Liver (tissue), 9 donors: Measurements from ENCODE around the gene ATG5. TPM values are rescaled to one million over a fixed set of nuclear protein-coding genes. Genes with fewer than 3 reads are reported as not detected.

Experiments
- DNase-seq: peaks from one replicate; pipeline ENCODE4 v3.0.0-alpha.2; 2017; ENCODE audit warnings: low spot score
- H3K27ac ChIP-seq, 2 donors: one replicate each; pipeline ENCODE4 v1.7.0; 2013; ENCODE audit warnings: inconsistent platforms in 2 of 2, low read length in 2 of 2, control low read depth in 1 of 2, low read depth in 1 of 2, mild to moderate bottlenecking in 1 of 2
- H3K27me3 ChIP-seq, 4 donors: one replicate each; pipeline versions ENCODE4 v1.6.1 to v1.7.0; 2013; ENCODE audit warnings: low read length in 3 of 4, inconsistent platforms in 1 of 4, mild to moderate bottlenecking in 1 of 4, moderate library complexity in 1 of 4; ENCODE audit not compliant: control insufficient read depth in 4 of 4, insufficient read depth in 4 of 4
- H3K36me3 ChIP-seq, 4 donors: one replicate each; pipeline versions ENCODE4 v1.6.1 to v1.7.0; 2013; ENCODE audit warnings: low read length in 3 of 4, mild to moderate bottlenecking in 3 of 4, low read depth in 1 of 4, moderate library complexity in 1 of 4; ENCODE audit not compliant: control insufficient read depth in 4 of 4, insufficient read depth in 3 of 4
- H3K4me1 ChIP-seq, 4 donors: one replicate each; pipeline versions ENCODE4 v1.6.1 to v1.7.0; 2013; ENCODE audit warnings: low read length in 3 of 4, mild to moderate bottlenecking in 3 of 4, moderate library complexity in 1 of 4; ENCODE audit not compliant: control insufficient read depth in 4 of 4, insufficient read depth in 4 of 4
- H3K4me3 ChIP-seq, 3 donors: one replicate each; pipeline versions ENCODE4 v1.6.1 to v1.7.0; 2013; ENCODE audit warnings: low read length in 3 of 3, control low read depth in 1 of 3, low read depth in 1 of 3, mild to moderate bottlenecking in 1 of 3
- H3K9ac ChIP-seq, 2 donors: one replicate each; pipeline ENCODE4 v1.7.0; 2013; ENCODE audit warnings: low read length in 2 of 2, mild to moderate bottlenecking in 2 of 2, moderate library complexity in 2 of 2, control low read depth in 1 of 2, low read depth in 1 of 2
- H3K9me3 ChIP-seq, 4 donors: one replicate each; pipeline versions ENCODE4 v1.6.1 to v1.7.0; 2013; ENCODE audit warnings: low read length in 3 of 4; ENCODE audit not compliant: control insufficient read depth in 4 of 4
- FOXA2 ChIP-seq: IDR thresholded peaks from 2 replicates; pipeline ENCODE4 v1.6.1; 2016; ENCODE audit warnings: antibody characterized with exemption
- HNF4G ChIP-seq: IDR thresholded peaks from 2 replicates; pipeline ENCODE4 v1.6.1; 2016; ENCODE audit warnings: antibody characterized with exemption
- RAD21 ChIP-seq, 2 donors: IDR thresholded peaks; 2 replicates each; pipeline ENCODE4 v1.6.1; 2016; ENCODE audit warnings: antibody characterized with exemption in 2 of 2, mild to moderate bottlenecking in 2 of 2
- RXRA ChIP-seq, 2 donors: IDR thresholded peaks; 2 replicates each; pipeline ENCODE4 v1.6.1; 2017 to 2018; ENCODE audit warnings: antibody characterized with exemption in 2 of 2, mild to moderate bottlenecking in 1 of 2
- SP1 ChIP-seq: IDR thresholded peaks from 2 replicates; pipeline ENCODE4 v1.6.1; 2018; ENCODE audit warnings: antibody characterized with exemption, mild to moderate bottlenecking
- TAF1 ChIP-seq: conservative IDR thresholded peaks from 2 replicates; pipeline ENCODE4 v1.6.1; 2016; ENCODE audit warnings: antibody characterized with exemption, mild to moderate bottlenecking
- YY1 ChIP-seq: IDR thresholded peaks from 2 replicates; pipeline ENCODE4 v1.6.1; 2016; ENCODE audit warnings: antibody characterized with exemption, mild to moderate bottlenecking
- WGBS: extraction: QIAGEN DNeasy Blood & Tissue Kit; methylation state at CpG from one replicate; pipeline ENCODE4 v1.1.7; 2013; 5-methylcytosine and 5-hydroxymethylcytosine counted together
- polyA plus RNA-seq, 2 donors: library from polyadenylated mRNA; stranded (reverse) in 1 of 2; unstranded in 1 of 2; fragments of 200-250 nt in 1 of 2; fragments of >200 nt in 1 of 2; fragmentation: Nextera tagmentation in 1 of 2; extraction: Ambion mirVana in 1 of 2; gene quantifications; one replicate each; pipeline versions ENCODE4 v1.2.1 to v1.2.3, GENCODE V29; 2013 to 2015
- total RNA-seq, 2 donors: library from RNA; depleted of rRNA; stranded (reverse); fragments of >200 nt; gene quantifications; one replicate each; pipeline ENCODE4 v1.2.3, GENCODE V29; 2014
- TF ChIP-seq, protein P1 (sequence below): IDR thresholded peaks from 2 replicates; pipeline ENCODE4 v1.6.1; 2016; ENCODE audit warnings: antibody characterized with exemption
- TF ChIP-seq, protein P2 (sequence below): IDR thresholded peaks from 2 replicates; pipeline ENCODE4 v1.6.1; 2016; ENCODE audit warnings: antibody characterized with exemption
- TF ChIP-seq, protein P3 (sequence below): IDR thresholded peaks from 2 replicates; pipeline ENCODE4 v1.6.1; 2016; ENCODE audit warnings: antibody characterized with exemption
- TF ChIP-seq, protein P4 (sequence below): IDR thresholded peaks from 2 replicates; pipeline ENCODE4 v1.6.1; 2016; ENCODE audit warnings: antibody characterized with exemption, mild to moderate bottlenecking
- donor health status: healthy.
- donor health status: healthy.
- donor health status: healthy.
- donor health status: healthy.
- donor health status: healthy.

ATG5 gene
- total and polyA plus RNA-seq, 4 donors: 10.0 to 25.7 (median 19.7) TPM

DNA sequence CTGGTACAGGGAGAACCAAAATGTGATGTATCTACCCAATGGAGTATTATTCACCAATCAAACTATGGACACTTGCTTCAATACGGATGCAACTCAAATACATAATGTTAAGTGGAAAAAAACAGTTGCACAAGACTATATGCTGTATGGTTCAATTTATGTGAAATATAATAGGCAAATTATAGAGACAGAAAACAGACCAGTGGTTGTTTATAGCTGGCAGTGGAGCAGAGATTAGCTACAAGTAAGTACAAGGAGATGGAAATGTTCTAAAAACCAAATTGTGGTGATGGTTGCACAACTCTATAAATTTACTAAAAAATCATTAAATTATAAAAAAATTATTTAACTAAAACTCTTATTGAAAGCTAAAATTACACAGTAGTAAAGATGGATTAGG, 126.2 kb downstream of the ATG5 start:
- WGBS: 94% methylated on average over 1 of the region's 1 CpG
- TF ChIP-seq RXRA (IDR thresholded peaks at IDR 0.05): no peak
- no peaks in the 10 kb centered on the region for H3K9me3 ChIP-seq
- H3K27ac ChIP-seq: no peak overlapping the region
- H3K36me3 ChIP-seq: peaks cover 0 to 23% (median 6%) of the 10 kb centered on the region in 4 donors
- H3K4me1 ChIP-seq: no peaks in the 10 kb centered on the region
- H3K27me3 ChIP-seq: no peaks in the 10 kb centered on the region
- no peak overlapping the region for H3K4me3 ChIP-seq
- no peak overlapping the region for H3K9ac ChIP-seq
- DNase-seq: no peak

DNA sequence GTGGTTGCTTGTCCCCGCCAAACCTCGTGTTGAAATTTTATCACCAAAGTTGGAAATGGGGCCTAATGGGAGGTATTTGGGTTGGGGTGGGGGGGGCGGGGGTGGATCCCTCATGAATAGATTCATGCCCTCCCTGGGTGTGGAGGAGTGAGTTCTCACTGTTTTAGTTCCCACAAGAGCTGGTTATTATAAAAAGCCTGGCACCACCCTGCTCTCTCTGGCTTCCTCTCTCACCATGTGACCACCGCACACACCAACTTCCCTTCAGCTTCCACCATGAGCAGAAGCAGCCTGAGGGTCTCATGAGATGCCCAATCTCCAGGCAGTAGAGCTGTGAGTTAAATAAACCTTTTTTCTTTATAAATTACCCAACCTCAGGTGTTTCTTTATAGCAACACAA, 128.1 kb downstream of the ATG5 start:
- no peak for DNase-seq
- Histone ChIP-seq H3K9me3 (no peaks in the 10 kb centered on the region), H3K27ac (no peak overlapping the region), H3K4me1 (no peaks in the 10 kb centered on the region), H3K27me3 (no peaks in the 10 kb centered on the region), H3K36me3 (peaks cover 0 to 23% (median 6%) of the 10 kb centered on the region in 4 donors), H3K4me3 (no peak overlapping the region), H3K9ac (no peak overlapping the region)
- TF ChIP-seq FOXA2 (no peak), HNF4G (no peak), SP1 (no peak), RXRA (IDR thresholded peaks at IDR 0.05) (no peak), RAD21 (IDR thresholded peaks at IDR 0.05) (no peak), YY1 (no peak)
- TF ChIP-seq, protein P1, sequence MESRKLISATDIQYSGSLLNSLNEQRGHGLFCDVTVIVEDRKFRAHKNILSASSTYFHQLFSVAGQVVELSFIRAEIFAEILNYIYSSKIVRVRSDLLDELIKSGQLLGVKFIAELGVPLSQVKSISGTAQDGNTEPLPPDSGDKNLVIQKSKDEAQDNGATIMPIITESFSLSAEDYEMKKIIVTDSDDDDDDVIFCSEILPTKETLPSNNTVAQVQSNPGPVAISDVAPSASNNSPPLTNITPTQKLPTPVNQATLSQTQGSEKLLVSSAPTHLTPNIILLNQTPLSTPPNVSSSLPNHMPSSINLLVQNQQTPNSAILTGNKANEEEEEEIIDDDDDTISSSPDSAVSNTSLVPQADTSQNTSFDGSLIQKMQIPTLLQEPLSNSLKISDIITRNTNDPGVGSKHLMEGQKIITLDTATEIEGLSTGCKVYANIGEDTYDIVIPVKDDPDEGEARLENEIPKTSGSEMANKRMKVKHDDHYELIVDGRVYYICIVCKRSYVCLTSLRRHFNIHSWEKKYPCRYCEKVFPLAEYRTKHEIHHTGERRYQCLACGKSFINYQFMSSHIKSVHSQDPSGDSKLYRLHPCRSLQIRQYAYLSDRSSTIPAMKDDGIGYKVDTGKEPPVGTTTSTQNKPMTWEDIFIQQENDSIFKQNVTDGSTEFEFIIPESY: no peak
- TF ChIP-seq, protein P2, sequence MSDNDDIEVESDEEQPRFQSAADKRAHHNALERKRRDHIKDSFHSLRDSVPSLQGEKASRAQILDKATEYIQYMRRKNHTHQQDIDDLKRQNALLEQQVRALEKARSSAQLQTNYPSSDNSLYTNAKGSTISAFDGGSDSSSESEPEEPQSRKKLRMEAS: no peak
- TF ChIP-seq, protein P3, sequence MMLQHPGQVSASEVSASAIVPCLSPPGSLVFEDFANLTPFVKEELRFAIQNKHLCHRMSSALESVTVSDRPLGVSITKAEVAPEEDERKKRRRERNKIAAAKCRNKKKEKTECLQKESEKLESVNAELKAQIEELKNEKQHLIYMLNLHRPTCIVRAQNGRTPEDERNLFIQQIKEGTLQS: no peak
- 95% methylated on average over 4 of the region's 4 CpGs for WGBS

DNA sequence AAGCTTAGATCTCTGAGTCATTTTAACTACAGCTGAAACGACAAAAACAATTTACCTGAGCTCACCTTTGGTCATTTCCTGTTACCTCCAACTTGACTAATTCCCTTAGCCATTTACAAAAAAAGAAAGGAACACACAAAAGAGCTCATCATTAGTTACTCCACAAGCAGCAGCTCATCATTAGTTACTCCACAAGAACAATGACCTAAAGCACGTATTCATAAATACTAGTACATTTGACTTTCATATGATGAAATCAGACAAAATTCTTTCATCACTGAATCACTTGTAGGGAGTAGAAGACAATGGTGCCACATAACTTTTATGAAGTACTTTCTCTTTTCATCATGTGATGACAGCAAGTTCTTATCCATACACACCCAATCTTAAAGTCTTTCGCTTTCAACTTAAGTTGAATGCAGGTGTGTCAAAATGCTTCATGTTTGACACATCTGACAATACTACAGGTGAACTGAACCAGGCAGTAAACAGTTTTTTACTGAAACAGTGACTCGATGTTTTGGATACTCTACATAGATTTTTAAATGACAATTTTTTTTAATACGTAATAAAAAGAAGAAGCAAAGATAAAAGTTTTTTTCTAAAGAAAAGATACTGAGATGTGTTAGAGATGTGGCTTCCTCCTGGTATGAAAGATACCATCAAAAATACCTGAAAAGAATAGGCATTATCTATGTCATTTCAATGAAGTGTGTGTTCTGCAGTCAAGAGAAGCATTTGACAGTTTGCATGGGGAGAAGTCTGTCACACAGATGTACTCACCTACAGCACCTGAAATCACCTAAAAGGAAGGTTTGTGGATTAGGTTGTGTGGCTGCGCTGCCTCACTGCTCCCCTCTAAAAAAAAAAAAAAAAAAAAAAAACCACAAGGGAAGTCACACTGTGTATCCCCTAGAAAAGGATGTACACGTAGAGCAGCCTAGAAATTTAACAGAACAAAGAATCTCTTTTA, 130.3 kb downstream of the ATG5 start:
- no peak overlapping the region for H3K4me3 ChIP-seq
- peaks cover under 1 to 12% (median 3%) of the 10 kb centered on the region in 4 donors for H3K36me3 ChIP-seq

More for the DNA sequence above, 130.3 kb downstream of the ATG5 start:
- no peak for DNase-seq
- H3K4me1 ChIP-seq: no peaks in the 10 kb centered on the region
- no peak overlapping the region for H3K27ac ChIP-seq
- H3K9ac ChIP-seq: no peak overlapping the region
- H3K9me3 ChIP-seq: no peaks in the 10 kb centered on the region
- 89% methylated on average over 7 of the region's 7 CpGs for WGBS
- TF ChIP-seq, protein P3: no peak
- no peak for TF ChIP-seq HNF4G
- no peak for TF ChIP-seq TAF1
- TF ChIP-seq FOXA2: no peak
- TF ChIP-seq, protein P4, sequence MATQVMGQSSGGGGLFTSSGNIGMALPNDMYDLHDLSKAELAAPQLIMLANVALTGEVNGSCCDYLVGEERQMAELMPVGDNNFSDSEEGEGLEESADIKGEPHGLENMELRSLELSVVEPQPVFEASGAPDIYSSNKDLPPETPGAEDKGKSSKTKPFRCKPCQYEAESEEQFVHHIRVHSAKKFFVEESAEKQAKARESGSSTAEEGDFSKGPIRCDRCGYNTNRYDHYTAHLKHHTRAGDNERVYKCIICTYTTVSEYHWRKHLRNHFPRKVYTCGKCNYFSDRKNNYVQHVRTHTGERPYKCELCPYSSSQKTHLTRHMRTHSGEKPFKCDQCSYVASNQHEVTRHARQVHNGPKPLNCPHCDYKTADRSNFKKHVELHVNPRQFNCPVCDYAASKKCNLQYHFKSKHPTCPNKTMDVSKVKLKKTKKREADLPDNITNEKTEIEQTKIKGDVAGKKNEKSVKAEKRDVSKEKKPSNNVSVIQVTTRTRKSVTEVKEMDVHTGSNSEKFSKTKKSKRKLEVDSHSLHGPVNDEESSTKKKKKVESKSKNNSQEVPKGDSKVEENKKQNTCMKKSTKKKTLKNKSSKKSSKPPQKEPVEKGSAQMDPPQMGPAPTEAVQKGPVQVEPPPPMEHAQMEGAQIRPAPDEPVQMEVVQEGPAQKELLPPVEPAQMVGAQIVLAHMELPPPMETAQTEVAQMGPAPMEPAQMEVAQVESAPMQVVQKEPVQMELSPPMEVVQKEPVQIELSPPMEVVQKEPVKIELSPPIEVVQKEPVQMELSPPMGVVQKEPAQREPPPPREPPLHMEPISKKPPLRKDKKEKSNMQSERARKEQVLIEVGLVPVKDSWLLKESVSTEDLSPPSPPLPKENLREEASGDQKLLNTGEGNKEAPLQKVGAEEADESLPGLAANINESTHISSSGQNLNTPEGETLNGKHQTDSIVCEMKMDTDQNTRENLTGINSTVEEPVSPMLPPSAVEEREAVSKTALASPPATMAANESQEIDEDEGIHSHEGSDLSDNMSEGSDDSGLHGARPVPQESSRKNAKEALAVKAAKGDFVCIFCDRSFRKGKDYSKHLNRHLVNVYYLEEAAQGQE: no peak
- H3K27me3 ChIP-seq: no peaks in the 10 kb centered on the region
